HepG2 (cell line): ENCODE measurements around the gene HIC1. TPM values are rescaled to one million over a fixed set of nuclear protein-coding genes. Genes with fewer than 3 reads are reported as not detected.

Experiments
- ATAC-seq: fragments of 200-7000 bp; cut with Tn5 transposase; 3 replicates; pipeline ENCODE4 v1.9.1; 2020; ENCODE audit warnings: mild to moderate bottlenecking, moderate library complexity
- BruUV-seq: library from RNA; stranded (reverse); fragments of 400-500 nt; replicated peaks from 2 replicates; lab custom pipeline; 2021; lab: Mats Ljungman, UMichigan
- CTCF ChIA-PET: fragments of 300-600 bp; formaldehyde crosslinking; extraction: SDS; loops from one replicate; lab custom pipeline; 2021; ENCODE audit warnings: low total read pairs, inconsistent platforms, low intra/inter-chr PET ratio; lab: Yijun Ruan, JAX
- POLR2A ChIA-PET: fragments of 350-600 bp; sonication (Branson Sonifier 250); formaldehyde crosslinking; loops from one replicate; lab custom pipeline; 2020; ENCODE audit warnings: antibody characterized with exemption, inconsistent platforms; lab: Yijun Ruan, JAX
- DNase-seq: peaks from one replicate; pipeline ENCODE4 v3.0.0-alpha.2; 2015; ENCODE audit warnings: low spot score
- FAIRE-seq: peaks from 3 replicates; lab custom pipeline; 2011; peaks lifted over from hg19 to GRCh38; lab: Jason Lieb, UNC
- H2AFZ ChIP-seq: one replicate; pipeline ENCODE4 v1.6.1; 2011; ENCODE audit warnings: low read length, inconsistent platforms
- H3K27ac ChIP-seq: fragments of 300-600 bp; 3 replicates; pipeline ENCODE4 v1.8.0; 2011; ENCODE audit warnings: mixed run types, mild to moderate bottlenecking, mixed read lengths, low read length, inconsistent platforms; ENCODE audit not compliant: insufficient read depth; ENCODE audit errors: extremely low read length
- H3K27me3 ChIP-seq, 2 experiments: fragments of 200-600 bp in 1 of 2; 2 replicates in 1 of 2; 3 replicates in 1 of 2; pipeline versions ENCODE4 v1.6.0 to v1.8.0; 2011; ENCODE audit warnings: low read length in 2 of 2, mild to moderate bottlenecking in 2 of 2, moderate library complexity in 2 of 2, inconsistent platforms in 1 of 2; ENCODE audit not compliant: insufficient read depth in 2 of 2, control insufficient read depth in 1 of 2
- H3K36me3 ChIP-seq, 2 experiments: fragments of 200-600 bp in 1 of 2; replicated peaks in 1 of 2; 2 replicates in 1 of 2; 3 replicates in 1 of 2; pipeline versions ENCODE4 v1.5.1 to v1.8.0; 2011; ENCODE audit warnings: low read length in 2 of 2, inconsistent platforms in 1 of 2; ENCODE audit not compliant: insufficient read depth in 2 of 2, control insufficient read depth in 1 of 2
- H3K4me1 ChIP-seq: 2 replicates; pipeline ENCODE4 v1.5.1; 2012; ENCODE audit warnings: low read length, inconsistent platforms; ENCODE audit not compliant: insufficient read depth
- H3K4me2 ChIP-seq: 2 replicates; pipeline ENCODE4 v1.6.0; 2011; ENCODE audit warnings: low read depth, low read length, inconsistent platforms
- H3K4me3 ChIP-seq, 3 experiments: fragments of 200-600 bp in 1 of 3; sonication (generic), shearing (Covaris generic) in 1 of 3; replicated peaks in 1 of 3; 2 replicates each; pipeline ENCODE4 v1.5.1; 2011 to 2016; ENCODE audit warnings: low read length in 3 of 3, inconsistent platforms in 2 of 3, low read depth in 2 of 3, mild to moderate bottlenecking in 2 of 3, control low read depth in 1 of 3, mixed read lengths in 1 of 3; ENCODE audit not compliant: insufficient read depth in 1 of 3
- H3K79me2 ChIP-seq: one replicate; pipeline ENCODE4 v1.6.1; 2011; ENCODE audit warnings: low read length, inconsistent platforms; ENCODE audit not compliant: insufficient read depth
- H3K9ac ChIP-seq: 2 replicates; pipeline ENCODE4 v1.6.0; 2011; ENCODE audit warnings: mild to moderate bottlenecking, low read depth, low read length, inconsistent platforms; ENCODE audit not compliant: insufficient read depth
- H3K9me3 ChIP-seq: 2 replicates; pipeline ENCODE4 v1.5.1; 2012; ENCODE audit warnings: mild to moderate bottlenecking, low read length
- H4K20me1 ChIP-seq: 2 replicates; pipeline ENCODE4 v1.6.0; 2011; ENCODE audit warnings: inconsistent platforms, mild to moderate bottlenecking, low read length, moderate library complexity; ENCODE audit not compliant: insufficient read depth
- CBFB ChIP-seq: sonication (generic); formaldehyde crosslinking; IDR thresholded peaks from 2 replicates; pipeline ENCODE4 v1.4.0; 2020; ENCODE audit warnings: missing genetic modification reagents
- CENPBD1 ChIP-seq: sonication (generic); formaldehyde crosslinking; IDR thresholded peaks from 2 replicates; pipeline ENCODE4 v1.8.0; 2022; ENCODE audit warnings: missing genetic modification reagents, low read depth, mild to moderate bottlenecking, borderline replicate concordance
- KDM3A ChIP-seq: IDR thresholded peaks from 2 replicates; pipeline ENCODE4 v1.6.1; 2018; ENCODE audit warnings: low read depth, missing compliant biosample characterization
- MAFK ChIP-seq, 2 experiments: IDR thresholded peaks in 1 of 2; conservative IDR thresholded peaks in 1 of 2; 2 replicates each; pipeline ENCODE4 v1.6.1; 2011; ENCODE audit warnings: improper control_type of control experiment in 2 of 2, low read length in 2 of 2
- MIER3 ChIP-seq: IDR thresholded peaks from 2 replicates; pipeline ENCODE4 v1.6.1; 2016; ENCODE audit warnings: missing compliant biosample characterization, borderline replicate concordance
- PLSCR1 ChIP-seq: sonication (generic); formaldehyde crosslinking; IDR thresholded peaks from 2 replicates; pipeline ENCODE4 v1.5.0; 2020; ENCODE audit warnings: missing genetic modification reagents, mild to moderate bottlenecking, borderline replicate concordance
- SP4 ChIP-seq: sonication (generic); formaldehyde crosslinking; IDR thresholded peaks from 2 replicates; pipeline ENCODE4 v1.8.1; 2023; ENCODE audit warnings: mild to moderate bottlenecking, missing genetic modification reagents
- ZBTB7A ChIP-seq: sonication (generic); formaldehyde crosslinking; IDR thresholded peaks from 2 replicates; pipeline ENCODE4 v1.8.0; 2022; ENCODE audit warnings: mild to moderate bottlenecking, missing genetic modification reagents
- ZNF136 ChIP-seq: sonication (generic); formaldehyde crosslinking; IDR thresholded peaks from 2 replicates; pipeline ENCODE4 v1.8.1; 2022; ENCODE audit warnings: low read depth, mild to moderate bottlenecking, moderate library complexity, missing genetic modification reagents
- ZNF160 ChIP-seq: sonication (generic); formaldehyde crosslinking; IDR thresholded peaks from 2 replicates; pipeline ENCODE4 v1.8.0; 2022; ENCODE audit warnings: mild to moderate bottlenecking, inconsistent platforms, missing genetic modification reagents
- WGBS: methylation state at CpG from one replicate; pipeline ENCODE4 v1.1.6; 2017; ENCODE audit warnings: low lambda C conversion rate; 5-methylcytosine and 5-hydroxymethylcytosine counted together
- in situ Hi-C: cut with HindIII; loops from 2 replicates; pipeline ENCODE4 v1.10.0; 2017; ENCODE audit warnings: low pct_unique_long_range_greater_than_20kb; ENCODE audit not compliant: extremely low pct_ligation_motif_present
- intact Hi-C: fragments of 100-400 bp; cut with micrococcal nuclease; formaldehyde crosslinking; loops from one replicate; pipeline ENCODE4 v1.10.0; 2022; ENCODE audit not compliant: unreplicated experiment
- polyA plus RNA-seq, 8 experiments: library from polyadenylated mRNA; depleted of rRNA in 3 of 8; stranded (reverse) in 7 of 8; unstranded in 1 of 8; fragments of >200 nt; fragmentation: Illumina TruSeq in 4 of 8; extraction: Trizol in 4 of 8; gene quantifications; 2 replicates each; pipeline versions ENCODE4 v1.2.1 to v1.2.3, GENCODE V29; 2011 to 2016; ENCODE audit warnings: low read depth in 4 of 8, missing spikeins in 1 of 8, mixed read lengths in 1 of 8; ENCODE audit not compliant: insufficient read depth in 1 of 8
- total RNA-seq, 5 experiments: library from RNA; depleted of rRNA; stranded (reverse); fragments of >200 nt; fragmentation: Illumina TruSeq; extraction: Trizol; gene quantifications; 2 replicates each; pipeline ENCODE4 v1.2.3, GENCODE V29; 2016; ENCODE audit warnings: low read depth in 1 of 5

HIC1 gene
- total and polyA plus RNA-seq, 2 of the 13 experiments (the other 11 are each of a cell fraction or from before 2014, with no cell fraction given), result 0.04 to 0.31 TPM

- Histone ChIP-seq H3K4me3 (no peak overlapping the region), H3K79me2 (no peaks in the 10 kb centered on the region), H3K27me3 (no peaks in the 10 kb centered on the region; a peak in 1 of 5 replicates), H3K4me2 (no peak overlapping the region)
- ChIA-PET POLR2A (no interaction called here), CTCF (no interaction called here)
- intact Hi-C loops, result no loop called here
- ATAC-seq (no peak), DNase-seq (no peak)
- 91% methylated on average over 18 of the region's 21 CpGs for WGBS
- TF ChIP-seq ZNF160, result no peak
- no peak for TF ChIP-seq CENPBD1 (CRISPR knock-in tag)
- TF ChIP-seq PLSCR1 (CRISPR knock-in tag), result no peak
- TF ChIP-seq SP4, result no peak
- TF ChIP-seq KDM3A (CRISPR knock-in tag), result no peak
- no peak for TF ChIP-seq CBFB
- TF ChIP-seq ZBTB7A, result no peak
- no peak for TF ChIP-seq MAFK (conservative IDR thresholded peaks at IDR 0.05 in 1 of 2, IDR thresholded peaks at IDR 0.05 in 1 of 2; ENCODE audit: low read length in 2 of 2)
- no peak for TF ChIP-seq MIER3
- TF ChIP-seq ZNF136 (CRISPR knock-in tag), result no peak
- TF ChIP-seq, all 625 proteins: peak for 0
- no peak overlapping the region for H2AFZ ChIP-seq
- BruUV-seq, result no TSS peak
- H3K36me3 ChIP-seq, result peaks cover 2 to 12% of the 10 kb centered on the region in 2 experiments; a peak in 3 of 5 replicates
- peaks cover under 1% of the 10 kb centered on the region; the same call in 1 of the 2 replicates for H3K4me1 ChIP-seq
- in situ Hi-C loops, result no loop called here
- 0 out of 2 replicates have a peak, but pooled peaks cover 2% of the 10 kb centered on the region for H4K20me1 ChIP-seq
- H3K27ac ChIP-seq, result no peak overlapping the region
- H3K9ac ChIP-seq, result no peak overlapping the region
- no peaks in the 10 kb centered on the region for H3K9me3 ChIP-seq
- FAIRE-seq, result no peak
Observed at GRCh38 chr17:2059547-2060384, 4.9 kb downstream of the HIC1 start.
